ENCODE measurements around the gene ZDHHC9.

ZDHHC9 gene

GRCh38 chrX:129768586-129769466 is 74.9 kb downstream of the ZDHHC9 start:
- DNase-seq = no peak

- no peak for DNase-seq
Measured at GRCh38 chrX:129768186-129768585, 75.5 kb downstream of the ZDHHC9 start.

- DNase-seq = no peak
Measured at GRCh38 chrX:129763666-129764065, 80.0 kb downstream of the ZDHHC9 start.

- DNase-seq = no peak
Measured at GRCh38 chrX:129762448-129762847, 81.2 kb downstream of the ZDHHC9 start.

- no peak for DNase-seq
Measured at GRCh38 chrX:129761596-129761995, 82.1 kb downstream of the ZDHHC9 start.

- DNase-seq = no peak
Measured at GRCh38 chrX:129760981-129761380, 82.7 kb downstream of the ZDHHC9 start.

GRCh38 chrX:129760155-129760554 is 83.5 kb downstream of the ZDHHC9 start:
- DNase-seq = no peak

- DNase-seq = peak in 47 of 56 donors; percentile 0 to 68 (median 27)
Measured at GRCh38 chrX:129759576-129760061, 84.1 kb downstream of the ZDHHC9 start.

- no peak for DNase-seq
Measured at GRCh38 chrX:129755779-129756650, 87.7 kb downstream of the ZDHHC9 start.

- no peak for DNase-seq
Measured at GRCh38 chrX:129754056-129755024, 89.3 kb downstream of the ZDHHC9 start.
